ENCODE data around the gene MATN1. TPM values are rescaled to one million over a fixed set of nuclear protein-coding genes. Genes with fewer than 3 reads are reported as not detected.
A peak's percentile ranks its signal among the peaks of the same experiment; 100 is the strongest.

MATN1 gene
- total and polyA plus RNA-seq, 2 experiments from 2014 or later = 0.36 to 1.4 TPM

DNA sequence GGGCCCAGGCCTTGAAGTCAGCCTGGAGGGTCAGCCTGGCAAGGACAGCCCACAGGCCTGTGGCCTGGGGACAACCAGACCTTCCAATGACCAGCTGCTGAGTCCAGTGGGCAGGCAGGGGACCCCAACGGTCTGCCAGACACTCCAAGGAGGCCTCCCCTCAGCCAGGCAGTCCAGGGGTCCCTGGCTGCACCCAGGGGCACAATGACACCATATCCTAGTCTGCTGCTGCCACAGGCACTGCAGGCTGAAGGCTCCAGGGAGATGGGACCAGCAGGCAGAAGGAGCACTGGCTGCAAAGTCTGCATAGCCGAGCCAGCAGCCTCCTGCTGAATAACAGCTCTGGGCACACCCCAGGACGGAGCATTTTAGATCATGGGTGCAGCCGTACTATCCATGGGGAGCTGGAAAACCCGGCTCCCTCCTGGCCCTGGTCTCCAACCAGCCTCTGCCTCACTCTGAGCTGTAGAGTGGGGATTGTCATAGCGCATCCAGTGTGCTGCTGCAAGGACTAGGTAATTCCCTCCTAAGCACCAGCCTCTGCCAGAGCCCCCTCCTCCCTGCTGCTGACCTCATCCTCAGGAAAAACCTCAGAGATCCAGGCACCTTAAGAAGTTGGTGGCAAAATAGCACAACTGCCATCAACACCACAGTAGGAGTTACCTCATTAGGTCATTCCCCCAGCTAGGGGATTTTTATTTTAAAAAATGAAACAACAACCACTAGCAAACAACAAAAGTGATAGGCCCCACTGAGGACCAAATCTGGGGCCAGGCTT, 39.0 kb upstream of the MATN1 start:
- H3K27ac ChIP-seq = no peak overlapping the region
- H3K36me3 ChIP-seq = no peaks in the 10 kb centered on the region
- H3K27me3 ChIP-seq = no peaks in the 10 kb centered on the region
- no peak for DNase-seq (ENCODE audit: low read depth in 1 of 2, low spot score in 1 of 2)
- no peaks in the 10 kb centered on the region for H3K9me3 ChIP-seq (ENCODE audit: low read depth)
- TF ChIP-seq, protein P1, sequence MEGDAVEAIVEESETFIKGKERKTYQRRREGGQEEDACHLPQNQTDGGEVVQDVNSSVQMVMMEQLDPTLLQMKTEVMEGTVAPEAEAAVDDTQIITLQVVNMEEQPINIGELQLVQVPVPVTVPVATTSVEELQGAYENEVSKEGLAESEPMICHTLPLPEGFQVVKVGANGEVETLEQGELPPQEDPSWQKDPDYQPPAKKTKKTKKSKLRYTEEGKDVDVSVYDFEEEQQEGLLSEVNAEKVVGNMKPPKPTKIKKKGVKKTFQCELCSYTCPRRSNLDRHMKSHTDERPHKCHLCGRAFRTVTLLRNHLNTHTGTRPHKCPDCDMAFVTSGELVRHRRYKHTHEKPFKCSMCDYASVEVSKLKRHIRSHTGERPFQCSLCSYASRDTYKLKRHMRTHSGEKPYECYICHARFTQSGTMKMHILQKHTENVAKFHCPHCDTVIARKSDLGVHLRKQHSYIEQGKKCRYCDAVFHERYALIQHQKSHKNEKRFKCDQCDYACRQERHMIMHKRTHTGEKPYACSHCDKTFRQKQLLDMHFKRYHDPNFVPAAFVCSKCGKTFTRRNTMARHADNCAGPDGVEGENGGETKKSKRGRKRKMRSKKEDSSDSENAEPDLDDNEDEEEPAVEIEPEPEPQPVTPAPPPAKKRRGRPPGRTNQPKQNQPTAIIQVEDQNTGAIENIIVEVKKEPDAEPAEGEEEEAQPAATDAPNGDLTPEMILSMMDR (IDR thresholded peaks at IDR 0.05; ENCODE audit: low read depth, low read length) = no peak
- H3K4me3 ChIP-seq = no peak overlapping the region
- H3K4me1 ChIP-seq (ENCODE audit: low read depth) = peaks cover 12% of the 10 kb centered on the region

DNA sequence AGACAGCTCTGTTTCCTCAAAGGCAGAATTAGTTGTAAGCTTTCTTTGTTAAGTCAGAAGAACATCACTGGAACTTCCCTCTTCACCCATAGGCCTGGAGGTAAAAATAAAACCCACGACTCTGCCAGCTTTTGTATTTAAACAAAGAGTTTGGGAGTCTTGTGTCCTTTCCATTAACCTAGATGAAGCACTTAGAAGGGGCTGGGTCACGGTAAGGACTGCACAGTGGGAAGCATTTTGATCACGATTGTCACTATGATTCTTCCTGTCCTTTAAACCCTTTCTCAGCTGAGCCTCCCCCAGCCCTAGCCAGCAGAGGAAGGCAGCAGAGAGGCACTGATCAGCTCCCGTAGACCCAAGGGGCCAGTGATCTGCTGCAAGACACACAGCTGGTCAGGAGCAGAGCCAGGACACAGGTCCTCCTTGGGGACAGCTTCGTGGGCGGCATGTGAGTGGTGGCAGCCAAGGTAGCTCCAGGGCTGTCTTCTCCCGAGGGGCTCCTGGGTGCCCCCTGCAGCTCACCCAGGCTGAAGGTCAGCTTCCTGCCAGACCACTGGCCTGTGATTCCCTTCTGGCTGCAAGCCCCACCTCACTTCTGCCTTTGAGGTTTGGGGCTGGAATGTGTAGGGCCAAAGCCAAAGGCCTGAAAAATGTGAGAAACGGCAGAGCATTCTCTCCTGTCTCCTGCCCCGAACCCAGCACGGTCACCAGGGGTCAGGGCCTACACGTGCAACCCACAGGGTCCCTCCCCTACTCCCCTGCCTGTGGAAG, 38.2 kb upstream of the MATN1 start:
- TF ChIP-seq, protein P1 (IDR thresholded peaks at IDR 0.05; ENCODE audit: low read depth, low read length) = no peak
- Histone ChIP-seq H3K27ac (peak overlapping the region; percentile 35), H3K4me1 (ENCODE audit: low read depth) (peaks cover 12% of the 10 kb centered on the region), H3K27me3 (no peaks in the 10 kb centered on the region), H3K36me3 (no peaks in the 10 kb centered on the region), H3K9me3 (ENCODE audit: low read depth) (no peaks in the 10 kb centered on the region), H3K4me3 (no peak overlapping the region)
- peak in 1 of 2 donors; percentile 42 for DNase-seq (ENCODE audit: low read depth in 1 of 2, low spot score in 1 of 2)

DNA sequence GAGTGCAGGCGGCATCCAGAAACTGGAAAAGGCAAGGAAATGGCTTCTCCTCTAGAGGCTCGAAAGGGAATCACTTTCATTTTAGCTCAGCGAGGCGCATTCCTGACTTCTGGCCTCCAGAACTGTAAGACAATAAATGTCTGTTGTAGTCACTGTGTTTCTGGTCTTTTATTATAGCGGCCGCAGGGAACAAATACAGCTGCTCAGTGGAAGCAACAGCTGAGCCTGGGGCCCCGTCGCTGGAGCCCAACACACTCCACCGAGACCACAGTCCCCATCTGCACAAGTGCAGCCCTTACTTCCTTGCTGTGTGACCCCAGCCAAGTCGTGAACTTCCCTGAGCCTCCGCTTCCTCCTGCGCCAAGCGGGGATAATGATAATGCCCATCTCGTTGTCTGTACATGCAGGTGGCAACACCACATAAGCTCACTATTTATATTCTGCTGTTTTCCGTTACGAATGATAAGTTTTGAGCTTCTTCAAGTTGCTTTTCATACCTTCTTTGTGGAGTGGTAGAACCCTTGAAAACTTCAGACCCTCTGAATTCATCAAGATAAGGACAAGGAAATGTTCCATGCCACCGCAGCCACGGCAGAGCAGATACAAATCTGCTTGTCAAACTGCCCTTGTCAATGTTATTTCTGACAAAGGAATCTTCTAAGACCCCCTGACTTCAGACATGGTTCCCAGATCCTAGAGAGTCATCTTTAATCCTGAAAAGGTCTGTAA, 37.4 kb upstream of the MATN1 start:
- Histone ChIP-seq H3K4me3 (no peak overlapping the region), H3K27me3 (no peaks in the 10 kb centered on the region), H3K4me1 (ENCODE audit: low read depth) (peaks cover 12% of the 10 kb centered on the region), H3K27ac (no peak overlapping the region), H3K36me3 (no peaks in the 10 kb centered on the region), H3K9me3 (ENCODE audit: low read depth) (no peaks in the 10 kb centered on the region)
- TF ChIP-seq, protein P1 (IDR thresholded peaks at IDR 0.05; ENCODE audit: low read depth, low read length) = no peak
- DNase-seq (ENCODE audit: low read depth in 1 of 2, low spot score in 1 of 2) = no peak

DNA sequence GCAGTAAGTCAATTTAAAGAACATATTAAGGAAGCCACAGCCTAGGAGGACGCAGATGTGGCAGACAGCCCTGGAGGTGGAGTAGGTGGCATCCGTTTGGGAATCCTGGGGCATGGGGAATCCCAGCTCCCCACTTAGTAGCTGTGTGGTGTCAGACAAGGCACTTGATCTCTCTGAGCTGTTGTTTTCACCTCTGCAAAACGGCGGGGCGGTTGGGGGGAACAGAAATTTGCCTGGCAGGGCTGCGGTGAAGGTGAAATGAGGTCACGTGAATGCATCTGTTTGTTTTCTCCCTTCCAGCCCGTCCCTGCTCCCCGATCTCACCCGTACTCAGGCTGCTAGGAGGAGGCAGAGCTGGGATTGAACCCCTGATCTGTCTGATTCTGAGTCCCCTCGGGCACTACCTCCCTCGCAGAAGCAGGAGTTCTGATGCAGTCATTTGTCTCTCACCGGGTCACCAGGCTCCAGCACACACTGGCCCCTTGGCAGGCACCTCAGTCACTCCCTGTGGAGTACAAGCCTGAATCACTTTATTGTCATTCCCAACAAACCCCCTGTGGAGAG, 36.4 kb upstream of the MATN1 start:
- H3K36me3 ChIP-seq = no peaks in the 10 kb centered on the region
- no peaks in the 10 kb centered on the region for H3K27me3 ChIP-seq
- H3K27ac ChIP-seq = no peak overlapping the region
- no peak for DNase-seq (ENCODE audit: low read depth in 1 of 2, low spot score in 1 of 2)
- no peaks in the 10 kb centered on the region for H3K9me3 ChIP-seq (ENCODE audit: low read depth)
- no peak overlapping the region for H3K4me3 ChIP-seq
- TF ChIP-seq, protein P1 (IDR thresholded peaks at IDR 0.05; ENCODE audit: low read depth, low read length) = no peak
- peaks cover 12% of the 10 kb centered on the region for H3K4me1 ChIP-seq (ENCODE audit: low read depth)

DNA sequence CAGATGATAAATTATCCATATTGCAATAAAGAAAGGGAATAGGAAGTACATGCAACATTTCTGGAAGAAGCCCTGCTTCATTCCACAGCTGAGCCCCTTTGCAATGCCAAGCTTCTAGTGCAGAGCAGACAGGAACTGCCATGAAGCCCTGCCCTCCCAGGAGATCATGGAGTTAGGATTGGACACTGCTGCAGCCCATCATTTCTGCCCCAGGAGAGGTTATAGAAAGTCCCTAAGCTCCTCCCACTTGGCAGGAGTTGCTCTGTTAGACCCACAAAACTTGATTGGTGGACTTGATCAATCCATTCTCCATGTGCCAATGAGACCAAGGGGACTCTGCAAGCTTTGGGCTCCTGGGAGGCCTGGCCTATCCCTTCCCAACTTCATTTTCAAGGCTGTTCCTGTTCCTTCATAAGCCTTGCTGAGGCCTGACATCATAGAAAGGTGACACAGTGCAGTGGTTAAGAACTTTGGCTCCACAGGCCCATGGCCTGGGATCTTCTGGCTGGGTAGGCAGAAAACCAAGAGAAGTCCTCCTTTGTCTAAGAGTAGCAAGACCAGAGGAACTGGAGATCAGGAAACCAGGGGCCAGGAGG, 35.5 kb upstream of the MATN1 start:
- no peaks in the 10 kb centered on the region for H3K36me3 ChIP-seq
- H3K27ac ChIP-seq = no peak overlapping the region
- H3K27me3 ChIP-seq = no peaks in the 10 kb centered on the region
- peaks cover 12% of the 10 kb centered on the region for H3K4me1 ChIP-seq (ENCODE audit: low read depth)
- TF ChIP-seq, protein P1 (IDR thresholded peaks at IDR 0.05; ENCODE audit: low read depth, low read length) = no peak
- H3K4me3 ChIP-seq = no peak overlapping the region
- H3K9me3 ChIP-seq (ENCODE audit: low read depth) = no peaks in the 10 kb centered on the region
- peak in 1 of 2 donors; percentile 38 for DNase-seq (ENCODE audit: low read depth in 1 of 2, low spot score in 1 of 2)
